T47D (cell line): ENCODE data around the gene ARMC6.

Experiments used
- DNase-seq, 2 experiments: peaks; one replicate each; pipeline versions ENCODE4 v3.0.0 to v3.0.0-alpha.2; 2011 to 2012; ENCODE audit warnings: low read depth in 1 of 2, low spot score in 1 of 2
- JUND ChIP-seq: IDR thresholded peaks from 2 replicates; pipeline ENCODE4 v1.6.1; 2012; ENCODE audit warnings: low read depth
- in situ Hi-C: cut with HindIII; loops from 2 replicates; pipeline ENCODE4 v1.10.0; 2016; ENCODE audit warnings: low sequenced_read_pairs, low pct_unique_long_range_greater_than_20kb

ARMC6 gene

GRCh38 chr19:19076476-19076875 lies 43.1 kb downstream of the ARMC6 start:
- no peak for TF ChIP-seq JUND
- DNase-seq: no peak
- in situ Hi-C loops: no loop called here

GRCh38 chr19:19077103-19077502 lies 43.7 kb downstream of the ARMC6 start:
- TF ChIP-seq JUND: no peak
- in situ Hi-C loops: no loop called here
- DNase-seq: no peak

DNA sequence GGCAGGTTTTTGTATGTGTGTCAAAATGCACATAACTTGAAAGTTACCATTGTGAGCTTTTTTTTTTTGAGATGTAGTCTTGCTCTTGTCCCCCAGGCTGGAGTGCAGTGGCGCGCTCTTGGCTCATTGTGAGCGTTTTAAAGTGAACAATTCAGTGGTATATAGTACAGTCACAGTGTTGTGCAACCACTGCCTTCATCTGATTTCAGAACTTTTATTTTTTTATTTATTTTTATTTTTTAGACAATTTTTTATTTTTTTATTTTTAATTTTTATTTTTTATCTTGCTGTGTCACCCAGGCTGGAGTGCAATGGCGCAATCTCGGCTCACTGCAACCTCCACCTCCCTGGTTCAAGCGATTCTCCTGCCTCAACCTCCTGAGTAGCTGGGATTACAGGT lies 45.4 kb downstream of the ARMC6 start:
- in situ Hi-C loops: no loop called here
- no peak for DNase-seq
- no peak for TF ChIP-seq JUND

DNA sequence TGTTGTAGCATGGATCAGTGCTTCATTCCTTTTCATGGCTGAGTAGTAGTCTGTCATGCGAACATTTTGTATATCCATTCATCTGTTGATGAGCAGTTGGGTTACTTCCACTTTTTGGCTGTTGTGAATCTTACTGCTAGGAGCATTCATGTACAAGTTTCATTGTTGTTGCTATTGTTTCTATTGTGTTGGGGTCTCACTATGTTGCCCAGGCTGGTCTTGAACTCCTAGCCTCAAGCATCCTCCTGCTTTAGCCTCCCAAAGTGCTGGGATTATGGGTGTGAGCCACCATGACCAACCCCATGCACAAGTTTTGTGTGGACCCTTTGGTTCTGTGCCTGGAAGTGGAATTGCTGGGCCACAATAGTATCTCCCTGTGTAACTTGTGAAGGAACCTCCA lies 46.2 kb downstream of the ARMC6 start:
- TF ChIP-seq JUND: no peak
- in situ Hi-C loops: no loop called here
- DNase-seq: no peak

- DNase-seq: no peak
- no peak for TF ChIP-seq JUND
- in situ Hi-C loops: no loop called here
Observed at GRCh38 chr19:19081642-19082151, 48.3 kb downstream of the ARMC6 start.

DNA sequence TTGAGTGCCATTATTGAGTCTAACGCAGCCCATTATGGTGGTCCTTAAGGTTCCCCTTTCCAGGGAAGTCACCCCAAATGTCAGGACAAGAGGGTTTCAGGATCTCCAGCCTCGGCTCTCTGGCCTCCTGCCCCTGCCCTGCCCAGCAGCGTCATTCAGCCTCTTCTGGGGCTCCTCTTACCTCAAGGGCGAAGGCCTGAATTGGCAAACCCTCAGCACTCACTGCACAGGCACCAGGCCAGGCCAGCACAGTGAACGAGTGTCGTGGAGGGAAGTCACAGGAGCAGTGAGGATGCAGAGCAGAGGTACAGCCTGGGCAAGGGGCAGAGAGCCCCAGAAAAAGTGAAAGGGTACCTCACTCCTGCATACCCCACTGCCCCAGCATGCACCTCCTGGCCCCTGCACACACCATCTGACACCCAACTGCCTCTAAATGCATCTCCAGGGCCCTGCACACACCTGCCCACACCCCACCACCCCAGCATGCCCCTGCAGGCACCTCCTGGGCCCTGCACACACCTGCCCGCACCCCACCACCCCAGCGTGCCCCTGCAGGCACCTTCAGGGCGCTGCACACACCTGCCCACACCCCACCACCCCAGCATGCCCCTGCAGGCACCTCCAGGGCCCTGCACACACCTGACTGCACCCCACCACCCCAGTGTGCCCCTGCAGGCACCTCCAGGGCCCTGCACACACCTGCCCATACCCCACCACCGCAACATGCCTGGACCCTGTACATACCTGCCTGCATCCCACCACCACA lies 50.2 kb downstream of the ARMC6 start:
- in situ Hi-C loops: no loop called here
- DNase-seq: no peak
- TF ChIP-seq JUND: no peak

DNA sequence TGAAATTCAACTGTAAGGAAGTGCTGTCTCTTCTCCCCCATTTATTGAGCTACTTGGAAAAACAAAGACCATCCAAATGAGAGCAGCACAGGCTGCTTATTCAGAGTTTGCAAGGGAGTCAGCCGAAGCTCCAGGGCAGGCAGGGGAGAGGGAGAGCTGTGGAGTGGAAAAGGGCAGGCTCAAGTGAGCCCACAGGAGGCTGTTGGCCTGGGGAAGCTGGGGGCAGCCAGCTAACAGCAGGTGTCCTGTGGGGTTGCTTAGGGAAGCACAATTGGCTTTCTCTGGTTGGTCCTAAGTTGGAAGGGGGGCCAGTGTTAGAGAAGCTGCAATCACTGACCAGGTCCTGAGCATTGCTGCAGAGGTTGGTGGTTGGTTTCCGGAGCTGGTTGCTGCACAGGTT lies 54.3 kb downstream of the ARMC6 start:
- no peak for DNase-seq
- TF ChIP-seq JUND: no peak
- in situ Hi-C loops: no loop called here

- in situ Hi-C loops: no loop called here
- DNase-seq: no peak
- TF ChIP-seq JUND: no peak
Observed at GRCh38 chr19:19094513-19094912, 61.1 kb downstream of the ARMC6 start.

DNA sequence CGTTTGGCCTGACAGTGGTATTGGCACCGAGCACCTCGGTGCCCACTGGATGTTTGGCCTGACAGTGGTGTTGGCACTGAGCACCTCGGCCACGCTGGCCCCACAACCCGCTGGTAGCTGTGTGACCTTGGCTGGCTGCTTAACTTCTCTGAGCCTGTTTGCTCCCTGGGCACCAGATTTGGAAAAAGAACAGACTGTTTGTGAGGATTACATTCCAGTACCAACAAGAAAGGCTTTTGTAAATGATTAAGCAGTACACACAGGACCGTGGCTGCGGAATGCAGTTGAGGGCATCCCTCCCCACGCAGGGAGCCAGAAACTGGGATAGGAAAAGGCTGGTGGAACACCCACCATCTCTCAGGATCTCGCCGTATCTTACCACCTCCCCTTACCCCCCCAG lies 62.3 kb downstream of the ARMC6 start:
- in situ Hi-C loops: no loop called here
- TF ChIP-seq JUND: no peak

GRCh38 chr19:19096641-19097627 lies 63.5 kb downstream of the ARMC6 start:
- DNase-seq: no peak
- TF ChIP-seq JUND: no peak
- in situ Hi-C loops: no loop called here

More for the DNA sequence above, 62.3 kb downstream of the ARMC6 start:
- no peak for DNase-seq

- in situ Hi-C loops: no loop called here
- TF ChIP-seq JUND: no peak
- DNase-seq: no peak
Observed at GRCh38 chr19:19098084-19098702, 64.8 kb downstream of the ARMC6 start.
